Endothelial cell of umbilical vein (primary cell): ENCODE measurements around the gene SAMD4A. TPM values are rescaled to one million over a fixed set of nuclear protein-coding genes. Genes with fewer than 3 reads are reported as not detected.

Source experiments
- BruUV-seq: library from RNA; stranded (reverse); fragments of 400-500 nt; replicated peaks from 2 replicates; lab custom pipeline; 2021; lab: Mats Ljungman, UMichigan
- CTCF ChIA-PET: fragments of 300-600, 350-600 bp; sonication (Branson Sonifier 250); formaldehyde crosslinking; loops from one replicate; lab custom pipeline; 2021; ENCODE audit warnings: antibody characterized with exemption, inconsistent platforms; lab: Charles Lee
- POLR2A ChIA-PET: fragments of 300-600, 350-600 bp; sonication (Branson Sonifier 250); formaldehyde crosslinking; loops from one replicate; lab custom pipeline; 2021; ENCODE audit warnings: antibody characterized with exemption, inconsistent platforms; lab: Charles Lee
- DNase-seq: peaks from one replicate; pipeline ENCODE4 v3.0.0-alpha.2; 2011; ENCODE audit warnings: low read depth, low spot score
- FAIRE-seq: peaks from 2 replicates; lab custom pipeline; 2011; peaks lifted over from hg19 to GRCh38; lab: Jason Lieb, UNC
- H2AFZ ChIP-seq: 2 replicates; pipeline ENCODE4 v1.6.0; 2012; ENCODE audit warnings: low read depth, low read length, control low read depth, inconsistent platforms
- H3K27ac ChIP-seq: 2 replicates; pipeline ENCODE4 v1.5.1; 2011; ENCODE audit warnings: low read depth, mild to moderate bottlenecking, control low read depth, low read length, moderate library complexity; ENCODE audit not compliant: insufficient read depth
- H3K27me3 ChIP-seq, 2 experiments: 2 replicates each; pipeline versions ENCODE4 v1.6.0 to v1.6.1; 2011; ENCODE audit warnings: low read length in 2 of 2, mixed read lengths in 1 of 2; ENCODE audit not compliant: control insufficient read depth in 2 of 2, insufficient read depth in 2 of 2
- H3K36me3 ChIP-seq, 2 experiments: 2 replicates in 1 of 2; 3 replicates in 1 of 2; pipeline ENCODE4 v1.5.1; 2011; ENCODE audit warnings: low read length in 2 of 2, mild to moderate bottlenecking in 1 of 2, moderate library complexity in 1 of 2; ENCODE audit not compliant: control insufficient read depth in 2 of 2, insufficient read depth in 2 of 2; ENCODE audit errors: extremely low read depth in 1 of 2
- H3K4me1 ChIP-seq: 3 replicates; pipeline ENCODE4 v1.5.1; 2011; ENCODE audit warnings: mild to moderate bottlenecking, low read length; ENCODE audit not compliant: control insufficient read depth, insufficient read depth; ENCODE audit errors: extremely low read depth
- H3K4me2 ChIP-seq: 2 replicates; pipeline ENCODE4 v1.6.1; 2011; ENCODE audit warnings: low read length, control low read depth, mixed read lengths; ENCODE audit not compliant: insufficient read depth
- H3K4me3 ChIP-seq, 3 experiments: fragments of 200-600 bp in 1 of 3; sonication (generic), shearing (Covaris generic) in 1 of 3; replicated peaks in 1 of 3; 2 replicates each; pipeline ENCODE4 v1.5.1; 2011 to 2016; ENCODE audit warnings: control low read depth in 3 of 3, low read length in 3 of 3, mild to moderate bottlenecking in 2 of 3, inconsistent platforms in 1 of 3, low read depth in 1 of 3, moderate library complexity in 1 of 3; ENCODE audit not compliant: insufficient read depth in 1 of 3
- H3K79me2 ChIP-seq: 2 replicates; pipeline ENCODE4 v1.6.0; 2012; ENCODE audit warnings: low read length, inconsistent platforms; ENCODE audit not compliant: control insufficient read depth, insufficient read depth
- H3K9ac ChIP-seq: replicated peaks from 2 replicates; pipeline ENCODE3; 2011; ENCODE audit warnings: low read length, control low read depth; ENCODE audit not compliant: insufficient read depth; ENCODE audit errors: extremely low read depth
- H3K9me1 ChIP-seq: replicated peaks from 3 replicates; pipeline ENCODE4 v1.6.0; 2011; ENCODE audit warnings: mild to moderate bottlenecking, low read length; ENCODE audit not compliant: control insufficient read depth, insufficient read depth; ENCODE audit errors: extremely low read depth
- H3K9me3 ChIP-seq: replicated peaks from 2 replicates; pipeline ENCODE4 v1.5.1; 2012; ENCODE audit warnings: low read length, inconsistent platforms; ENCODE audit not compliant: control insufficient read depth, insufficient read depth
- H4K20me1 ChIP-seq: replicated peaks from 2 replicates; pipeline ENCODE3; 2011; ENCODE audit warnings: mild to moderate bottlenecking, low read length; ENCODE audit not compliant: control insufficient read depth, insufficient read depth; ENCODE audit errors: extremely low read depth
- CTCF ChIP-seq, 2 donors: IDR thresholded peaks; 1 replicate in 1 of 2; 2 replicates in 1 of 2; pipeline ENCODE4 v1.5.1; 2011; ENCODE audit warnings: low read length in 2 of 2, mild to moderate bottlenecking in 2 of 2, moderate library complexity in 2 of 2, control low read depth in 1 of 2, inconsistent platforms in 1 of 2, low read depth in 1 of 2; ENCODE audit not compliant: insufficient read depth in 1 of 2; ENCODE audit errors: extremely low read depth in 1 of 2
- EZH2 ChIP-seq: IDR thresholded peaks from 2 replicates; pipeline ENCODE4 v1.6.1; 2012; ENCODE audit warnings: borderline replicate concordance, low read depth, mild to moderate bottlenecking, moderate library complexity, low read length, inconsistent platforms; ENCODE audit not compliant: severe bottlenecking
- FOS ChIP-seq: IDR thresholded peaks from 2 replicates; pipeline ENCODE4 v1.6.1; 2011; ENCODE audit warnings: mild to moderate bottlenecking, low read length, moderate library complexity, borderline replicate concordance; ENCODE audit not compliant: insufficient read depth
- GATA2 ChIP-seq: IDR thresholded peaks from 2 replicates; pipeline ENCODE4 v1.7.0; 2011; ENCODE audit warnings: low read depth, mild to moderate bottlenecking, moderate library complexity, mixed read lengths, low read length; ENCODE audit not compliant: insufficient read length, insufficient read depth
- JUN ChIP-seq: IDR thresholded peaks from 2 replicates; pipeline ENCODE4 v1.6.1; 2011; ENCODE audit warnings: borderline replicate concordance, low read depth; ENCODE audit not compliant: insufficient read length, insufficient read depth
- MAX ChIP-seq: IDR thresholded peaks from 2 replicates; pipeline ENCODE4 v1.6.1; 2011; ENCODE audit not compliant: insufficient read depth, insufficient read length
- MYC ChIP-seq: IDR thresholded peaks from one replicate; pipeline ENCODE4 v1.6.1; 2011; ENCODE audit warnings: mild to moderate bottlenecking, low read depth, low read length
- POLR2A ChIP-seq: IDR thresholded peaks from 2 replicates; pipeline ENCODE4 v1.6.1; 2012; ENCODE audit warnings: low read depth, mild to moderate bottlenecking, control low read depth, low read length
- POLR2AphosphoS5 ChIP-seq: IDR thresholded peaks from 2 replicates; pipeline ENCODE4 v1.6.1; 2012; ENCODE audit warnings: low read depth, mild to moderate bottlenecking, control low read depth, low read length, moderate library complexity; ENCODE audit not compliant: insufficient read depth
- dilution Hi-C: fragments of 300-500 bp; cut with MboI; formaldehyde crosslinking; loops from one replicate; pipeline ENCODE4 v1.15.0; 2019; ENCODE audit warnings: low sequenced_read_pairs; ENCODE audit not compliant: extremely low pct_ligation_motif_present
- intact Hi-C: fragments of 100-400 bp; cut with micrococcal nuclease; formaldehyde crosslinking; loops from one replicate; pipeline ENCODE4 v1.10.0; 2022
- polyA plus RNA-seq, 4 experiments: library from polyadenylated mRNA; depleted of rRNA in 3 of 4; stranded (reverse) in 3 of 4; unstranded in 1 of 4; fragments of >200 nt; gene quantifications; 2 replicates each; pipeline versions ENCODE4 v1.2.1 to v1.2.3, GENCODE V29; 2011 to 2012; ENCODE audit warnings: missing spikeins in 1 of 4
- total RNA-seq: library from RNA; stranded (reverse); gene quantifications from 2 replicates; pipeline ENCODE4 v1.2.3, GENCODE V29; 2021

Gene SAMD4A
- total and polyA plus RNA-seq, 2 donors (not counting 3 experiments of a cell fraction or from before 2014, with no cell fraction given) = 37.7 to 95.3 TPM

GRCh38 chr14:54639611-54640010 lies 72.7 kb downstream of the SAMD4A start:
- ChIA-PET CTCF (interaction anchor here (1.3 to 3.3 kb wide), 2 partner anchors 13 to 52 kb away, joined by 5 to 8 read pairs; no protein-coding TSS in a partner anchor), POLR2A (no interaction called here)
- H3K9me1 ChIP-seq = no peaks in the 10 kb centered on the region
- intact Hi-C loops = no loop called here
- H3K4me3 ChIP-seq = no peak overlapping the region
- no peak overlapping the region for H3K9ac ChIP-seq
- no peak overlapping the region for H3K27ac ChIP-seq
- dilution Hi-C loops = no loop called here
- DNase-seq = no peak
- peaks cover 20% of the 10 kb centered on the region for H3K4me1 ChIP-seq
- no peak for FAIRE-seq
- H3K36me3 ChIP-seq = no peaks in the 10 kb centered on the region
- TF ChIP-seq GATA2 (no peak), EZH2 (no peak)
- peaks cover 65% of the 10 kb centered on the region for H3K79me2 ChIP-seq
- H3K4me2 ChIP-seq = no peak overlapping the region
- no peaks in the 10 kb centered on the region for H3K9me3 ChIP-seq
- no peak overlapping the region for H2AFZ ChIP-seq
- no peaks in the 10 kb centered on the region for H3K27me3 ChIP-seq
- BruUV-seq = no TSS peak
- no peaks in the 10 kb centered on the region for H4K20me1 ChIP-seq

- no peak overlapping the region for H3K27ac ChIP-seq
- no peaks in the 10 kb centered on the region for H3K36me3 ChIP-seq
- FAIRE-seq (no peak), DNase-seq (no peak)
- no peaks in the 10 kb centered on the region for H3K9me1 ChIP-seq
- peaks cover 20% of the 10 kb centered on the region for H3K4me1 ChIP-seq
- H3K4me3 ChIP-seq = no peak overlapping the region
- H2AFZ ChIP-seq = no peak overlapping the region
- H3K9ac ChIP-seq = no peak overlapping the region
- H3K4me2 ChIP-seq = no peak overlapping the region
- no peaks in the 10 kb centered on the region for H3K9me3 ChIP-seq
- CTCF ChIA-PET = interaction anchor here (1.3 kb wide), 1 partner anchor 51 kb away, joined by 5 read pairs; no protein-coding TSS in a partner anchor
- intact Hi-C loops (no loop called here), dilution Hi-C loops (no loop called here)
- no peaks in the 10 kb centered on the region for H4K20me1 ChIP-seq
- BruUV-seq = no TSS peak
- no peaks in the 10 kb centered on the region for H3K27me3 ChIP-seq
- H3K79me2 ChIP-seq = peaks cover 69% of the 10 kb centered on the region
- POLR2A ChIA-PET = no interaction called here
- TF ChIP-seq FOS = no peak
- no peak for TF ChIP-seq MAX
- no peak for TF ChIP-seq POLR2A
- no peak for TF ChIP-seq MYC
- no peak for TF ChIP-seq CTCF (IDR thresholded peaks at IDR 0.05; ENCODE audit: extremely low read depth in 1 of 2, insufficient read depth in 1 of 2, low read depth in 1 of 2, low read length in 2 of 2)
- TF ChIP-seq EZH2 = no peak
- no peak for TF ChIP-seq POLR2AphosphoS5
- no peak for TF ChIP-seq GATA2
- no peak for TF ChIP-seq JUN
These were observed 73.6 kb downstream of the SAMD4A start for GRCh38 chr14:54640506-54640905.
